ENCODE data around the gene SESN3. TPM values are rescaled to one million over a fixed set of nuclear protein-coding genes. Genes with fewer than 3 reads are reported as not detected.

Gene SESN3
- total RNA-seq, 2 experiments from 2014 or later = 8.4 to 12.3 TPM

DNA sequence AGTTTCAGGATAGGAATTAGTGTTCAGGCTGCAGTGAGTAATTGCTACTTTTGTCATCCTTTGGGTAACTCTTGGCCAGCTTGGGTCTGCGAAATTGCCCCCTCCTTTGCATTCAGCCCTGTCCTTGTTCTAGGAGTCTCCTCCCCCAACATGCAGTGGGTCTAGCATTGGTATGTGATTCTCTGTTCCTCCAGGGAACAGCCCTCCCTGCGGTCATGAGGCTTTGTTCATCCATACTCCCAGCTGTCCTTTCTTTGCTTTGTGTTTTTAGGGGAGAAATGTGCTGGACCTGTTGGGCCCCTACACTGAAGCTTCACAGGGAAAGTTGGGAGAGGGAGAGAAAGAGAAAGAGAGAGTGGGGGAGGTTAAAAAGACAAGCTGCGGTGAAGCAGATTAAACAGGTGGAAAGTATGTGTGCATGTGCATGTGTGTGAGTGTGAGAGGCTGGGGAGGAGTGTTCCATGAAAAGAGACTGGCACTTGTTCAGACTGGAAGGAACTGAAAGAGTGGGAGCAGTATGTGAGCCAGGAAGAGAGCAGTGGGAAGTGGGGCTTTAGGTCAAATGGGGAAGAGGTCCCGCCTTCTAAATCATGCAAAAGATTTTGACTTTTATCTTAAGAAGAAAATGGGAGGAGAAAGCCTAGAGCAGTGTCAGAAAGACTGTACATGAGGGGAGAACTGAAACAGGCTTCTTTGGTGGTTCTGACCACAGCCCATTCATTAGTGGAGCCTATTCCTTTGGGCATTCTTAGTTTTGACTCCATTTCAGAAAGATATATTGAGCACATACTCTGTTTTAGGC is 17.9 kb upstream of the SESN3 start:
- ChIA-PET POLR2A (interaction anchor here (0.6 kb wide), 2 partner anchors 116 to 827 kb away, joined by 3 to 5 read pairs; no protein-coding TSS in a partner anchor), CTCF (interaction anchor here (0.8 to 1.8 kb wide), 2 partner anchors 13 to 456 kb away, joined by 3 to 4 read pairs; no protein-coding TSS in a partner anchor)
- Mint-ChIP-seq H3K4me3 (no peak overlapping the region), H3K27ac (peak overlapping the region; percentile 56), H3K27me3 (no peaks in the 10 kb centered on the region), H3K36me3 (ENCODE audit: low read depth) (no peaks in the 10 kb centered on the region), H3K4me1 (peaks cover 37% of the 10 kb centered on the region), H3K9me3 (ENCODE audit: low read depth) (no peaks in the 10 kb centered on the region)
- intact Hi-C loops (cut with DNase I, micrococcal nuclease) = loop anchor here in 1 of 2 experiments (5.0 kb wide), 1 partner anchor 48 kb away; no protein-coding TSS in a partner anchor
- DNase-seq (peak; percentile 15), ATAC-seq (peak; percentile 33)

DNA sequence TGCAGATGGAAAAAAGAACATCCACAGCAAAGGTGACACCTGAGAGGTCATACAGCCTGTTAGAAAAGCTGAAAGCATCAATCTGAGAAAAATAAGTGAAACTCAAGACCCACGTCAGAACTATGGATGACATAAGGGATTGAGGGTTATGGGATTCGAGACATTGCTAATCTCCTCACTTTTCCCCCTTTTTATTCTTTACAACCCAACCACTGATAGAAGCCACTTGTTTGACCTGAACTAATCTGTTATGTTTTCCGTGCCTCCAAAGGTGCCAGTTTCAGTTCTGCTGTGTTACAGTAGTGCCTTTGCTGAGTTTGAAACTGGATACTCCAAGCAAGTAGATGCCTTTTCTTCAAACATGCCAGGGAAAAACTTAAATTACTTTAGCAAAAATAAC is 16.9 kb upstream of the SESN3 start:
- Mint-ChIP-seq H3K27ac (no peak overlapping the region), H3K27me3 (no peaks in the 10 kb centered on the region), H3K9me3 (ENCODE audit: low read depth) (no peaks in the 10 kb centered on the region), H3K4me3 (no peak overlapping the region), H3K36me3 (ENCODE audit: low read depth) (no peaks in the 10 kb centered on the region), H3K4me1 (peaks cover 27% of the 10 kb centered on the region)
- ChIA-PET POLR2A (interaction anchor here (0.6 kb wide), 1 partner anchor 117 kb away, joined by 3 read pairs; no protein-coding TSS in a partner anchor), CTCF (interaction anchor here (1.8 kb wide), 1 partner anchor 457 kb away, joined by 4 read pairs; no protein-coding TSS in a partner anchor)
- DNase-seq (no peak), ATAC-seq (no peak)
- intact Hi-C loops (cut with DNase I, micrococcal nuclease) = loop anchor here in 1 of 2 experiments (5.0 kb wide), 1 partner anchor 49 kb away; no protein-coding TSS in a partner anchor

DNA sequence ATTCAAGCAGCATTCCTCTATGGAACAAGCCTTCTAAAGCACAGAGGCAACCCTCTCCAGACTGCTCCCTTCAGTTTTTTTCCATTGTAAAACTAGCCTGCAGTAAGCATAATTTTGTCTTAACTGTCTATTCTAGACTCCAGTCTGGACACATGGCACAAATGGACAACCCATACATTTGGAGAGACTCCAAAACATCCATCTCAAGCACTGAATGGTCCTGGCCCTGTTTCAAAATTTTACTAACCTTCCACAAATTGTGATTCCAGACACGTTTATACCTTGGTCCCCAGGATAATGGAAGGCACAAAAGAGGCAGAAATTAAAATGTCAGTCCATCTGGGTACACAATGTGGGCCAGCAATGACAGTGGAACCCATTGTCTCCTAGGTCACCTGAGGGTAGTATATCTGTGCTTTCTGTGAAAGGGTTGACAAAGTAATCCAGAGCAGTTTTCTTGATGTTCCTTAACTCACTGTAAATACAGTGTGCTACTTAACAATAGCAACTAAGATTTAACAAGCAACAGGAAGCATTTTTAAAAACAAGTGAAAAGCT is 16.2 kb upstream of the SESN3 start:
- ChIA-PET CTCF (no interaction called here), POLR2A (no interaction called here)
- intact Hi-C loops (cut with DNase I, micrococcal nuclease) = loop anchor here in 1 of 2 experiments (5.0 kb wide), 1 partner anchor 50 kb away; no protein-coding TSS in a partner anchor
- no peaks in the 10 kb centered on the region for H3K9me3 Mint-ChIP-seq (ENCODE audit: low read depth)
- DNase-seq (no peak), ATAC-seq (no peak)
- no peak overlapping the region for H3K4me3 Mint-ChIP-seq
- no peak overlapping the region for H3K27ac Mint-ChIP-seq
- H3K27me3 Mint-ChIP-seq = no peaks in the 10 kb centered on the region
- no peaks in the 10 kb centered on the region for H3K36me3 Mint-ChIP-seq (ENCODE audit: low read depth)
- H3K4me1 Mint-ChIP-seq = peaks cover 20% of the 10 kb centered on the region

DNA sequence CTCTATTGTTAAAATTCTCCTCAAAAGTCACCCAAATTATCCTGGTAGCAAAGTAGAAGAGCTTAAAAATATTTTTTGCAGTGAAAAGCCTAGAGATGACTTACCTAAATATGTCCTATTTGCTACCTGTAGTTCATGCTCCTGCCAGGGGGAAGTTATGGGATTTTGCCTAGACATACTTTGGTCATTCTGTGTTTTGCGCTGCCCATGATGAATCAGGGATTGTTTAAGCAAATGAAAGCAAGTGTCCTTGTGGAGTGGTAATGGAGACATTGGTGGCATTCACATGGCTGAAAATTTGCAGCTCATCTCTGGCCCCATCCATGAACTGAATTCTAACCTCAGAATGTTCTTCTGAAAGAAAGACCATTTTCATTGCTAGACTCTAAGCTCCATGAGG is 14.6 kb upstream of the SESN3 start:
- CTCF ChIA-PET = interaction anchor here (0.6 to 3.4 kb wide), 2 partner anchors 8 to 92 kb away, joined by 3 to 13 read pairs; no protein-coding TSS in a partner anchor
- Mint-ChIP-seq H3K4me1 (peaks cover 23% of the 10 kb centered on the region), H3K4me3 (no peak overlapping the region), H3K9me3 (ENCODE audit: low read depth) (no peaks in the 10 kb centered on the region), H3K27me3 (peaks cover 2% of the 10 kb centered on the region), H3K36me3 (ENCODE audit: low read depth) (no peaks in the 10 kb centered on the region), H3K27ac (peak overlapping the region; percentile 27)
- POLR2A ChIA-PET = interaction anchor here (0.6 to 2.2 kb wide), 3 partner anchors 9 to 16 kb away, joined by 3 to 11 read pairs (median 5); partner anchors contain the start of gene SESN3
- intact Hi-C loops (cut with DNase I, micrococcal nuclease) = loop anchor here in 1 of 2 experiments (5.0 kb wide), 1 partner anchor 52 kb away; no protein-coding TSS in a partner anchor
- DNase-seq (no peak), ATAC-seq (no peak)

DNA sequence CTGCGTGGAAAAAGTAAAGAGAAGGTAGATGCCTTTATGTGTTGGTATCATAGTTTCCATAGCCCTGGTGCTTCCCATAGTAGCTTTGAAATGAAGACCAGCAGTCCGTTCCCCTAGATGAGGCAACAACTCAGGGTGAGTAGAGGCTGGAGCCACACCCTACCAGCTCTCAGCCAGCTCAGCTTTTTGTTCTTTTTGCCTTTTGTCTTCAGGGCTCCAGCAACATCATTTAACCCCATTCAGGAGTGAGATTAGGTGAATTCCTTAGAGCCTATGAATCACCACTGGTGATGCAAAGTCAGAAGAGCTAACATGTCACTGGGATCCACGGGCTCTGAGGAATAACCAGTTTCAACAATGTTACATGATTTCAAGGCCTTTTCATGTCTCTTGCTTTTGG is 14.0 kb upstream of the SESN3 start:
- Mint-ChIP-seq H3K9me3 (ENCODE audit: low read depth) (no peaks in the 10 kb centered on the region), H3K4me1 (peaks cover 23% of the 10 kb centered on the region), H3K4me3 (no peak overlapping the region), H3K27me3 (peaks cover 2% of the 10 kb centered on the region), H3K27ac (no peak overlapping the region), H3K36me3 (ENCODE audit: low read depth) (no peaks in the 10 kb centered on the region)
- intact Hi-C loops (cut with DNase I, micrococcal nuclease) = loop anchor here in 1 of 2 experiments (5.0 kb wide), 1 partner anchor 52 kb away; no protein-coding TSS in a partner anchor
- ATAC-seq (peak; percentile 87), DNase-seq (peak; percentile 50)
- POLR2A ChIA-PET = interaction anchor here (0.6 to 2.2 kb wide), 3 partner anchors 10 to 16 kb away, joined by 3 to 11 read pairs (median 5); partner anchors contain the start of gene SESN3
- CTCF ChIA-PET = interaction anchor here (0.6 to 3.4 kb wide), 3 partner anchors 9 to 93 kb away, joined by 3 to 13 read pairs (median 4); no protein-coding TSS in a partner anchor

DNA sequence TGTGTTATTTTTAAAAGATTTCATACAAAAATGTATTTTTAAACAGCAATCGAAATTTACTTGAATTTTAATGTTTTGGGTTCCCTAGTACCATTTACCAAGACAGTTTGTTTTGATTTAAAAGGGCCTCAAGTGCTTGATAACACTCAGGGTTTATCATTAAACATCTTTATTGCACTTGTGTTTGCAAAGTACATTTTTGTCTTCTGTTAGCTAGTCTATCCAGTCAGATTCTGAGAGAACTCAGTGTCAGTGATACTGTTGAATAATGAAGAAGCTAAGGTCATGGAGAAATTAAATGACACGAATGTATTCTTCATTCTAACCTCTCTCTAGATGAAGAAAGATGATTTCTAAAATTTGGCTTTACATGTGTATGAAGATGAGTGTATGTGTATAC is 12.7 kb upstream of the SESN3 start:
- H3K36me3 Mint-ChIP-seq (ENCODE audit: low read depth) = no peaks in the 10 kb centered on the region
- CTCF ChIA-PET = interaction anchor here (1.4 to 3.4 kb wide), 3 partner anchors 10 to 462 kb away, joined by 3 to 13 read pairs (median 8); no protein-coding TSS in a partner anchor
- H3K27ac Mint-ChIP-seq = no peak overlapping the region
- ATAC-seq (no peak), DNase-seq (no peak)
- no peak overlapping the region for H3K4me3 Mint-ChIP-seq
- POLR2A ChIA-PET = interaction anchor here (2.2 kb wide), 1 partner anchor 12 kb away, joined by 11 read pairs; the partner anchor contains the start of gene SESN3
- peaks cover 2% of the 10 kb centered on the region for H3K27me3 Mint-ChIP-seq
- peaks cover 17% of the 10 kb centered on the region for H3K4me1 Mint-ChIP-seq
- H3K9me3 Mint-ChIP-seq (ENCODE audit: low read depth) = no peaks in the 10 kb centered on the region
- intact Hi-C loops (cut with DNase I, micrococcal nuclease) = no loop called here

DNA sequence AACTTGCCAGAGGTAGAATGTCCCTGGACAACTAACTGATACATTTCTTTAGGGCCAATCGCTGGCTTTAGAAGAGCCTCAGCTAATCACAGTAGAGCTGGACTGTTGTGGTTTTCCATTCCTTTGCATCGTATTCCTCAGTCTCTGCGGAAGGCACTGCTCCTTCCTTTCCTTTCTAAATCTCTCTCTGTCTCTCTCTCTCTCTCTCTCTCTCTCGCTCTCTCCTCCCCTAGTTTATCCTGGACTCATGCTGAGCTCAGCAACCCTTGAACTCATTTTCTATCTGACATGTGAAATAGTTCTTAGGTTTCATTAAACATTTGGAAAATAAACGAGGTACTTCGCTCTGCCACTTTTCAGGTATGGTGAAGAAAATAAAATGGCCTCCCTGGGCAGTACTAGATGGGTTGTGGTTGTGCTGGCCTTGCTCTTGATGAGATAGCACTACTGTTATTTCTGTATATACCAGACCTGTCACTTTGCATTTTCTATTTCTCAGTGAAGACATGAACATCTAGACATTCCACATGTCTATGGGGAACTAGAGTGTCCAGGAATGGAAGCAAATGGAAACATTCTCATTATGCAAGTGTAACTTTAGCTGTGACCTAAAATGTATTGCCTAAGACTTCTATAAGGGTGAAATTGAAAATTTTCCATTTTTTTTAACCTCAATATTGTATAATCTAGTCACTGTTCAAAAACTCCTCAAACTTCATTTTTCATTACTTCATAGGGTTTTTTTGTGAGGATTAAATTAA is 12.0 kb upstream of the SESN3 start:
- no peak overlapping the region for H3K27ac Mint-ChIP-seq
- H3K9me3 Mint-ChIP-seq (ENCODE audit: low read depth) = no peaks in the 10 kb centered on the region
- DNase-seq (no peak), ATAC-seq (no peak)
- peaks cover 15% of the 10 kb centered on the region for H3K4me1 Mint-ChIP-seq
- no peak overlapping the region for H3K4me3 Mint-ChIP-seq
- ChIA-PET CTCF (interaction anchor here (0.6 to 3.4 kb wide), 3 partner anchors 11 to 962 kb away, joined by 3 to 13 read pairs (median 8); no protein-coding TSS in a partner anchor), POLR2A (interaction anchor here (0.6 kb wide), 1 partner anchor 339 kb away, joined by 3 read pairs; no protein-coding TSS in a partner anchor)
- H3K27me3 Mint-ChIP-seq = peaks cover 2% of the 10 kb centered on the region
- intact Hi-C loops (cut with DNase I, micrococcal nuclease) = no loop called here
- no peaks in the 10 kb centered on the region for H3K36me3 Mint-ChIP-seq (ENCODE audit: low read depth)

DNA sequence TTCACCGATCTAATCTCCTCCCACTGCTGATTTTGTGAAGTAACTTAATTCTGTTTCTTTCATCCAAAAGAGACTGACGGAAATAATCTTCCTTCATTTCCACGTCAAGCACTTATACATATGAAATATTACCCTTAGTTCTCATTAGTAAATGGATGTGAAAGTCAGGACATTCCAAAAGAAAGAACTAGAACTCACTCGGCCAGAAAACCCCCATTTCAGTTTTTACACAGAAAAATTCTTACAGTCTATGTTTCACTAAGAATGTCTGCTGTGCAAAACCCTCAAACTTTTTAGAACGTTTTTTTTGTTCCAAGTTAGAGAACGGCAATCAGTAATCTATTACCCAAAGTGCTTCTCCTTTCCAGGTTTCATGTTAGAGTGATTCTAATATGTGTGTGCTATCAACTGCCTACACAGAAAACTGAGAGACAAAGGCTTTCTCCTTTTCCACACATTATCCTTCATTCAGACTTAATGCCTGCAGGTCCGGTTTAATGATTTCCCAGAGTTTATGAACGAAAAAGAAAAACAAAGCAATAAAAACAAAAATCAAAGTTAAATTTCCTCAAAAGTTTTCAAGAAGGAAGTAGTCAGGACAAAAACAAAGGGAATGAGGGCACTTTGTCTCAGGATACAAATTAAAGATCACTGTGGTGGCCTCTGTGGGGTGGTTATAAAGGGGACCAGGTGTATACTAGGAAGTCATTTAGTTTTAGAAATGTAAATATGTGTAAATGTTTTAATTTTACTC is 11.3 kb upstream of the SESN3 start:
- intact Hi-C loops (cut with DNase I, micrococcal nuclease) = no loop called here
- CTCF ChIA-PET = interaction anchor here (0.8 to 2.0 kb wide), 3 partner anchors 9 to 11 kb away, joined by 3 to 8 read pairs (median 3); no protein-coding TSS in a partner anchor
- Mint-ChIP-seq H3K4me3 (no peak overlapping the region), H3K27me3 (peaks cover 2% of the 10 kb centered on the region), H3K9me3 (ENCODE audit: low read depth) (no peaks in the 10 kb centered on the region), H3K4me1 (peaks cover 15% of the 10 kb centered on the region), H3K36me3 (ENCODE audit: low read depth) (no peaks in the 10 kb centered on the region), H3K27ac (no peak overlapping the region)
- POLR2A ChIA-PET = no interaction called here
- DNase-seq (no peak), ATAC-seq (no peak)

DNA sequence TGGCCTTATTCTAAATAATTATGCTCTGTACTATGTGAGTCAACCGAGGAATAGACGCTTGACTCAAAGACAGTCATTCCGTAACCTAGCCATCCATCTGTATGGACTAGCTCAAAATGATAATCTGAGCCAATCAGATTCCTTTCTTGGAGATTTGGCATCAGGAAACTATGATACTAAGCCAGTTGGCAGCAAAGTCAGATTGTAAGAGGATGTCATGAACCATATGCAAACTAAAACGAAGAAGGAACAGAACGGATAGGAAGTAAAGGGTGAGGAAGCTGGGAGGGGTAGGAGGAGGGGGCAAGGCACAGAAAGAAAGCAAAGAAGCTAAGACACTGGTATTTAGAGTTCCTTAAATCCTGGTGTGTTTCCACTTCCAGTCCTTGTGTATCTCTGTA is 10.7 kb upstream of the SESN3 start:
- peak; percentile 54 for ATAC-seq
- DNase-seq = no peak
- no peaks in the 10 kb centered on the region for H3K36me3 Mint-ChIP-seq (ENCODE audit: low read depth)
- POLR2A ChIA-PET = no interaction called here
- CTCF ChIA-PET = interaction anchor here (0.8 to 1.4 kb wide), 3 partner anchors 9 to 76 kb away, joined by 3 read pairs; no protein-coding TSS in a partner anchor
- H3K9me3 Mint-ChIP-seq (ENCODE audit: low read depth) = no peaks in the 10 kb centered on the region
- no peak overlapping the region for H3K27ac Mint-ChIP-seq
- H3K27me3 Mint-ChIP-seq = peaks cover 2% of the 10 kb centered on the region
- H3K4me3 Mint-ChIP-seq = no peak overlapping the region
- peaks cover 15% of the 10 kb centered on the region for H3K4me1 Mint-ChIP-seq
- intact Hi-C loops (cut with DNase I, micrococcal nuclease) = no loop called here
